DND-41 (cell line): ENCODE measurements around the gene SH3TC1.

Experiments
- ATAC-seq: fragments of 200-7000 bp; cut with Tn5 transposase; 3 replicates; pipeline ENCODE4 v1.9.1; 2021; ENCODE audit warnings: low read depth; ENCODE audit not compliant: insufficient read depth
- DNase-seq: peaks from one replicate; pipeline ENCODE4 v3.0.0-alpha.2; 2020
- H2AFZ ChIP-seq: 2 replicates; pipeline ENCODE4 v1.6.0; 2012; ENCODE audit warnings: low read depth, low read length
- H3K27ac ChIP-seq: 2 replicates; pipeline ENCODE4 v1.5.1; 2012; ENCODE audit warnings: low read length, inconsistent platforms
- H3K27me3 ChIP-seq: fragments of 200-600 bp; sonication (generic); 2 replicates; pipeline ENCODE4 v1.6.0; 2012; ENCODE audit warnings: low read length, mild to moderate bottlenecking, inconsistent platforms; ENCODE audit not compliant: insufficient read depth, poor library complexity
- H3K36me3 ChIP-seq: 2 replicates; pipeline ENCODE4 v1.5.1; 2012; ENCODE audit warnings: low read length, inconsistent platforms; ENCODE audit not compliant: insufficient read depth
- H3K4me1 ChIP-seq: 2 replicates; pipeline ENCODE4 v1.5.1; 2012; ENCODE audit warnings: mild to moderate bottlenecking, low read length; ENCODE audit not compliant: insufficient read depth
- H3K4me2 ChIP-seq: 2 replicates; pipeline ENCODE4 v1.6.0; 2012; ENCODE audit warnings: mild to moderate bottlenecking, moderate library complexity, low read length, inconsistent platforms; ENCODE audit not compliant: insufficient read depth
- H3K4me3 ChIP-seq, 2 experiments: fragments of 200-600 bp in 1 of 2; shearing (Covaris generic) in 1 of 2; 2 replicates each; pipeline ENCODE4 v1.5.1; 2012 to 2016; ENCODE audit warnings: inconsistent platforms in 2 of 2, low read length in 2 of 2, mild to moderate bottlenecking in 2 of 2, low read depth in 1 of 2, moderate library complexity in 1 of 2
- H3K79me2 ChIP-seq: 2 replicates; pipeline ENCODE4 v1.6.0; 2012; ENCODE audit warnings: low read length, inconsistent platforms; ENCODE audit not compliant: insufficient read depth
- H3K9ac ChIP-seq: 2 replicates; pipeline ENCODE4 v1.6.0; 2012; ENCODE audit warnings: low read depth, mild to moderate bottlenecking, inconsistent platforms, low read length, moderate library complexity
- H3K9me3 ChIP-seq: 2 replicates; pipeline ENCODE4 v1.5.1; 2012; ENCODE audit warnings: low read length, moderate library complexity, mild to moderate bottlenecking, inconsistent platforms; ENCODE audit not compliant: insufficient read depth, severe bottlenecking
- H4K20me1 ChIP-seq: 2 replicates; pipeline ENCODE4 v1.6.0; 2012; ENCODE audit warnings: low read length; ENCODE audit not compliant: insufficient read depth
- EZH2 ChIP-seq: IDR thresholded peaks from 3 replicates; pipeline ENCODE4 v1.6.1; 2012; ENCODE audit warnings: borderline replicate concordance, low read depth, mild to moderate bottlenecking, moderate library complexity, low read length, inconsistent platforms; ENCODE audit not compliant: severe bottlenecking
- TF ChIP-seq, protein P1 (sequence below): IDR thresholded peaks from 2 replicates; pipeline ENCODE4 v1.5.1; 2012; ENCODE audit warnings: borderline replicate concordance, low read length, moderate library complexity, mild to moderate bottlenecking; ENCODE audit not compliant: poor library complexity, severe bottlenecking; ENCODE audit errors: extremely low read depth

SH3TC1 gene

DNA sequence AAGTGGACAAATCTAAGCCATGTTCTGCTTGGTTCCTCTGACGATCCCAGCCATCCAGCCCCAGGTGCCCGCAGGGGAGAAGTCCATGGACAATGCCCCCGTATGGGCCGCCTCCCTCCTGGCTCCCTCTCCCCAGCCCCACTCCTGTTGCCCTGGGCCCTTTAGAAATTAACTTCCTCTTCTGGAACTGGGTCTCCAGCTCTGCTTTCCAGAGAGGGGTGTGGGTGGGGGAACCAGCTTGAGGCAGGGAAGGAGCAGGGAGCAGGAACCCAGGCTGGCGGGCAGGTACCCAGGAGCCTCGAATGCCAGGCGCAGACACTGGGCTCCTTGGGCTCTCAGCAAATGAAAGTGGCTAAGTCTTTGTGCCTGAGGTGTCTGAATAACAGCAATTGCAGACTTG, 27.8 kb upstream of the SH3TC1 start:
- peaks cover 7% of the 10 kb centered on the region for H3K9me3 ChIP-seq
- no peaks in the 10 kb centered on the region for H4K20me1 ChIP-seq
- no peak overlapping the region for H3K4me2 ChIP-seq
- TF ChIP-seq, protein P1, sequence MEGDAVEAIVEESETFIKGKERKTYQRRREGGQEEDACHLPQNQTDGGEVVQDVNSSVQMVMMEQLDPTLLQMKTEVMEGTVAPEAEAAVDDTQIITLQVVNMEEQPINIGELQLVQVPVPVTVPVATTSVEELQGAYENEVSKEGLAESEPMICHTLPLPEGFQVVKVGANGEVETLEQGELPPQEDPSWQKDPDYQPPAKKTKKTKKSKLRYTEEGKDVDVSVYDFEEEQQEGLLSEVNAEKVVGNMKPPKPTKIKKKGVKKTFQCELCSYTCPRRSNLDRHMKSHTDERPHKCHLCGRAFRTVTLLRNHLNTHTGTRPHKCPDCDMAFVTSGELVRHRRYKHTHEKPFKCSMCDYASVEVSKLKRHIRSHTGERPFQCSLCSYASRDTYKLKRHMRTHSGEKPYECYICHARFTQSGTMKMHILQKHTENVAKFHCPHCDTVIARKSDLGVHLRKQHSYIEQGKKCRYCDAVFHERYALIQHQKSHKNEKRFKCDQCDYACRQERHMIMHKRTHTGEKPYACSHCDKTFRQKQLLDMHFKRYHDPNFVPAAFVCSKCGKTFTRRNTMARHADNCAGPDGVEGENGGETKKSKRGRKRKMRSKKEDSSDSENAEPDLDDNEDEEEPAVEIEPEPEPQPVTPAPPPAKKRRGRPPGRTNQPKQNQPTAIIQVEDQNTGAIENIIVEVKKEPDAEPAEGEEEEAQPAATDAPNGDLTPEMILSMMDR: no peak
- no peak for TF ChIP-seq EZH2
- no peaks in the 10 kb centered on the region for H3K4me1 ChIP-seq
- H3K4me3 ChIP-seq: no peak overlapping the region
- no peak overlapping the region for H3K27ac ChIP-seq
- H3K9ac ChIP-seq: no peak overlapping the region
- H3K79me2 ChIP-seq: no peaks in the 10 kb centered on the region
- no peak overlapping the region for H2AFZ ChIP-seq
- H3K36me3 ChIP-seq: no peaks in the 10 kb centered on the region
- no peak for ATAC-seq
- H3K27me3 ChIP-seq: no peaks in the 10 kb centered on the region
- no peak for DNase-seq

DNA sequence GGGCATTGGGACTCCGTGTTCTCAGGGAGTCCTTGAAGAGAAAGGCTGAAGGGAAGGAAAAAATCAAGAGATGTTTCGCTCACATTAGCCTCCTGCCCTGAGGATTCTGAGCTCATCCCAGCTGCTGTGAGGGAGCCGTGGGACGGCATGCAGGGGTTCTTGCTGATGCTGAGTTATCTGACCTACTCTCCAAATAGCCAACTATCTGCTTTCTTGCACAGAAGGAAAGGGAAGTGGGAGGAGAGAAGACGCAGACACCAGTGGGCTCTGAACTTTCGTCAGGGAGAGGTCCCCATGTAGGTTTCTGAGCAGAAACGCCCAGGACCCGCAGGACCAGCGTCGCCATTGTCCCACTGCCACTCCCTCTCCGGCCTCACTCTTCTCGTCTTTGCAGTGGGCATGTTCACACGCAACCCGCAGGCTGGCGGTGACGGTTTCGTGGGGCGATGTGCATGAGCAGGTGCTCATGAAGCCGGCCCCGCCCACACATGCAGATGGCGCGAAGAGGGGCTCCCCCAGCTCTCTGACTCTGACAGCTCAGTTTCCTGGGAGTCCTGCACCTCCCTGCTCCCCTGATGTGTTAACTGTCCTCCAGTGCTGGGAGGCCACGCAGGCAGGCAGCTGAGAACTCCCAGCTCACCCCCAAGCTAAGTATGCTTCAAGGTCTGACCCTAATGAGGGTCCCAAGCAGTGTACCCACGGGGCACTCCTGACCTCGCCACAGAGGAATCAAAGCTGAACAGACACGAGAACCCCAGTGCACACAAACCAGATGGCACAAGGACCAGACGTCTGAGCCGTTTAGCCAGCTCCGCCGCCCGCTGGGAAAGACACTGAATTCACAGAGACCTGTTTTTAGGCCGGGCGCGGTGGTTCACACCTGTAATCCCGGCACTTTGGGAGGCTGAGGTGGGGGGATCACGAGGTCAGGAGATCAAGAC, 26.8 kb upstream of the SH3TC1 start:
- H3K36me3 ChIP-seq: no peaks in the 10 kb centered on the region
- TF ChIP-seq, protein P1: no peak
- TF ChIP-seq EZH2: no peak
- ATAC-seq (no peak), DNase-seq (no peak)
- H3K4me1 ChIP-seq: peaks cover 7% of the 10 kb centered on the region
- H3K79me2 ChIP-seq: no peaks in the 10 kb centered on the region
- no peak overlapping the region for H2AFZ ChIP-seq
- H3K4me2 ChIP-seq: no peak overlapping the region
- peaks cover 7% of the 10 kb centered on the region for H3K9me3 ChIP-seq
- H3K9ac ChIP-seq: no peak overlapping the region
- H4K20me1 ChIP-seq: 0 out of 2 replicates have a peak, but pooled peaks cover 4% of the 10 kb centered on the region
- H3K27ac ChIP-seq: no peak overlapping the region
- H3K27me3 ChIP-seq: no peaks in the 10 kb centered on the region
- no peak overlapping the region for H3K4me3 ChIP-seq

DNA sequence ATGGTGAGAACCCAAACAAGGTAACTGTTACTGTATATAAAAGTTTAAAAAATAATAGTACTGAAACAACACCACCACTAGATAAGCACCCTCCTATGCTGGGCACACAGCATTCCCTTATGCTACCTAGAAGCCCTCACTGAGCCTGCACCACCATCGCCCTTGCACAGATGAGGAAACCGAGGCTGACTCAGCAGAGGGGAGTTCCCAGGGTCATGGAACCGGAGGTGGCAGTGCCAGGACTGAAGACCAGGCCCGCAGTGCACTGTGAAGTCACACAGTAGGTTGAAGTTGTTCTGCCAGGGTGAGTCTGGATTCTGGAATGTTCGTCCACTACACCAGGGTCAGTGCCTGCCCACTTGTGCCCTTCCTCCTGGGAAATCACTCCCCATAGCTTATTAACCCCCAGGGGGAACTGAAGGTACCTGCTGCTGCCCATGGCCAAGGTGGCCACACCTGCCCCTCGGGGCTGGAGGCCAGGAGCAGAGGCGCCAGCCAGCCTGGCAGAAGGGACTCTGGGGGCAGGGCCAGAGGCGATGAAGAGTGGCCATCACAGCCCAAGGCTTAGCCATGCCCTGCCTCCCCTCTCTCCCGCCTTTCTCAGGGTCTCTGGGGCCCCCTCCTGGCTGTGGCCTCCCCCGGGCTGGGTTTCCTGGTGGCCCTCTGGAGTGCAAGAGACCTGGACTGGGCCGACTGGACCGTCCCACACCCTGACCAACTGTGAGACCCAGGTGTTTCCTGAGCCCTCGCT, 25.4 kb upstream of the SH3TC1 start:
- Histone ChIP-seq H3K9ac (no peak overlapping the region), H2AFZ (no peak overlapping the region), H3K9me3 (peaks cover 4% of the 10 kb centered on the region), H3K4me1 (peaks cover 12% of the 10 kb centered on the region), H3K4me2 (no peak overlapping the region), H4K20me1 (0 out of 2 replicates have a peak, but pooled peaks cover 4% of the 10 kb centered on the region), H3K4me3 (no peak overlapping the region), H3K79me2 (no peaks in the 10 kb centered on the region), H3K36me3 (no peaks in the 10 kb centered on the region), H3K27ac (no peak overlapping the region), H3K27me3 (no peaks in the 10 kb centered on the region)
- ATAC-seq (no peak), DNase-seq (no peak)
- no peak for TF ChIP-seq EZH2
- TF ChIP-seq, protein P1: peak; percentile 3
